Activated CD8-positive, alpha-beta memory T cell treated with anti-CD3 and anti-CD28 coated beads for 48 hours (primary cell): ENCODE data around the gene FUZ.

Source experiments
- DNase-seq, 3 experiments: peaks; one replicate each; pipeline ENCODE4 v3.0.0-alpha.2; 2020; ENCODE audit warnings: low read depth in 2 of 3, low spot score in 2 of 3

Gene FUZ

DNA sequence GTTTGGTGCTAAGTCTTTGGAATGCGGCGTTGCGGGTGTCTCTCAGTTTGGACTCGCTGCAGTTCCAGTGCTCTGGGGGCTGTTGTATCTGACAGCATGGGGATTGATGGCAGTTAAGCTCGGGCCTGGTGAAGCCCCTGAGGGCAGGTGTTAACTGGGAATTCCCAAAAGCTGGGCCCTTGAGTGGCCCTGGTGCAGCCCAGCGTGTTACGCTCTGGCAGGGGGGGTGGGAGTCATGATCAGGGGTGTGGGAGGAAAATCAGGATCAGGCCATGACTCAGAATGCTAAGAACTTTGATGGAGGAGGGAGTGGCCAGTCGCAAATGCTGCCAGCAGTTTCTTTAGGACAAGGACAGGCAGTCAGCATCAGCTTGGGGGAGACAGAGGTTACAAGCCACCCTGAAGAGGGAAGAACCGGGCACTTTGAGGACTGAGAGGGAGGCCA, 26.7 kb downstream of the FUZ start:
- DNase-seq, result no peak

GRCh38 chr19:49782515-49782914, 30.6 kb downstream of the FUZ start:
- DNase-seq, result no peak

GRCh38 chr19:49781394-49781793, 31.7 kb downstream of the FUZ start:
- no peak for DNase-seq

- DNase-seq, result no peak
These were observed 32.2 kb downstream of the FUZ start for GRCh38 chr19:49780861-49781260.

DNA sequence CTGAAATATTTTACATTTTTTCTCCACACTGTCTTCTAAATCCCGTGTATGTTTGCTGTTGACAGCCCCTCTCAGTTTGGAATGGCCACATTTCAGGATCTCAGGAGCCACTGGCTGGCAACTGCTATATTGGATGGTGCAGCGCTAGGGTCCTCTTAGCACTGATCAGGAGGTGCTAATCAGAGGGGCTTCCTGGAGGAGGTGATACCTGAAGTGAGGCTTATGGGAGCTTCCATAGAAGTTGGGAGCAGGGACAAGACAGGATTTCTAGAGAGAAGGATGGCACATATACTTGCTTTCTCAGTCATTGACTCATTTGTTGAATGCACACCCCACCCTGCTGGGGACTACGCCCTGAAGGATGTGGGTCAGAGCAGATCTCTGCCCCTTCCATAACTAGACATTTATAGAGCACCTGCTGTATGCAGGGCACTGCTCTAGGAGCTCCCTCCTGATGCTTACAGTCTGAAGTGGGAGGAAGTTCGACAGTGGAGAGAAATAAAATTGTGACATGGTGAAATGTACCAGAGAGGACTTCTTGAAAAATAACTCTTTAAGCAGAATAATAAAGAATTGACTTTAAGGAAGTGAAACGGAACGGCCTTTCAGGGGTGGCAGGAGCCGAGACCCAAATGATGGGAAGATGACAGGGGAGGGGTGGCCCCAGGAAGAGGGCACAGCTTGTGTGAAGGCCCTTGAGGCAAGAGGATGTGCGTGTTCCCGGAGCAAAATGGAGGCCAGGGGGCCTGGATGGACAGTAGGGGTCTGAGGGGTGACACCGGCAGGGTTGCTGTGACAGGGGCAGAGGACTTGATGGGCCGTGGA, 33.1 kb downstream of the FUZ start:
- no peak for DNase-seq

DNA sequence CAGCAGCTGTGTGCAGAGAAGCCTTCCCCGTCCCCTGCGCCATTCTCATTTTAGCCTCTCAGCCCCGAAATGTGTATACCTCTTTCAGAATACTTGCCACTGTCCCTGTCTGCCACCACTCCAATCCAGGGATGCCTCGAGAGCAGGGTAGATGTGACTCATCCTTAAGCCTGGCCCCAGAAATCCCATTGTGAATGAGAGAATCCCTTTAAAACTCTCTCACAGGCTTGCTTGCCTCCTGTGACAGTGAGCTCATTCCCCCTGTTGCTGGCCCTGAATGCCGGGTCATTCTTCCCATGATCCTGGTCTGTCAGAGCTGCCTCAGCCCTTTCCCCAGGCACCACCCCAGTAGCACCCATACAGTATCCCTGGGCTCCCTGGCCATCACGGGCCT, 36.7 kb downstream of the FUZ start:
- no peak for DNase-seq

GRCh38 chr19:49775742-49776370, 37.2 kb downstream of the FUZ start:
- DNase-seq, result no peak

- no peak for DNase-seq
These were observed 38.1 kb downstream of the FUZ start for GRCh38 chr19:49774969-49775368.

- no peak for DNase-seq
These were observed 39.3 kb downstream of the FUZ start for GRCh38 chr19:49773663-49774350.

DNA sequence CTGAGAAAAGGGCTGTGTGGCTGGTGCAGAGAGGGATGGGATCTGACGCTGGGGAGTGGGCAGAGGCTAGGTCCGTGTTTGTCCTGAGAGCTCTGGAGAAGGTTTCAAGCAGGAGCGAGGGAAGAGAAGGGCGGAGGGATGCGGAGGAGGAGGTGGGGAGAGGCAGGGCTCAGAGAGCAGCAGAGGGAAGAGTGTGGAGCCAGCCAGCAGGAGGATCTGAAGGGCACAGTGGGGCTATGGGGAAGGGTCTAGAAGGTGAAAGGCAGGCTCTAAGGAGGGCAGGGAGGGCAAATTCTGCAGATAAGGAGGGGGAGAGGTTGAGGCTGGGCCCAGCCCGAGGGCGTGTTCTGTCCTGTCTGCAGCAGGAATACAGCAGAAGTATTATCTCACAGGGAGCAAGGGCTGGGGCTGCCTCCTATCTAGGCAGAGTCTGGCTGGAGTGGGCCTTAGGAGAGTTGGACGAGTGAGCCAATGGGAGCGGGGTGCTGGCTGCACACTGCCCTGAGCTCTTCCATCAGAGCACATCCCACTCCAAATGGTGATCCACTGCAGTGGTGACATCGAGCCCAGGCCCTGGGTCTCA, 40.2 kb downstream of the FUZ start:
- DNase-seq, result no peak

DNA sequence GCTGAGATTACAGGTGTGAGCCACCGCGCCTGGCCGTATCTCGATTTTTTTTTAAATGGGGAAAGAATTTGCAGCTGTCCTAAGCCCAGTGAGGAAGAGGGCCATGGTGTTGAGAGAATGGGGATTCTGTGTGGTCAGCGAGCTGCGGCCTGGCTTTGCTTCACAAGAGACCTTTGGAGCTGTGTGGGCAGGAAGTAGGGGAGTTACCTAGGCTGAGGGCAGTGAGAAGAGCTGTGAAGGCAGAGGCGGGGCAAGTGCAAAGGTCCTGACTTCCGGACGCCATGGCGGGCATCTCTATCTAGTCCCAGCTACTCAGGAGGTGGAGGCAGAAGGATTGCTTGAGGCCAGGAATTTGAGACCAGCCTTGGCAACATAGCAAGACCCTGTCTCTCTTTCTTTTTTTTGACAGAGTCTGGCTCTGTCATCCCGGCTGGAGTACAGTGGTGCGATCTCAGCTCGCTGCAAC, 41.4 kb downstream of the FUZ start:
- no peak for DNase-seq

DNA sequence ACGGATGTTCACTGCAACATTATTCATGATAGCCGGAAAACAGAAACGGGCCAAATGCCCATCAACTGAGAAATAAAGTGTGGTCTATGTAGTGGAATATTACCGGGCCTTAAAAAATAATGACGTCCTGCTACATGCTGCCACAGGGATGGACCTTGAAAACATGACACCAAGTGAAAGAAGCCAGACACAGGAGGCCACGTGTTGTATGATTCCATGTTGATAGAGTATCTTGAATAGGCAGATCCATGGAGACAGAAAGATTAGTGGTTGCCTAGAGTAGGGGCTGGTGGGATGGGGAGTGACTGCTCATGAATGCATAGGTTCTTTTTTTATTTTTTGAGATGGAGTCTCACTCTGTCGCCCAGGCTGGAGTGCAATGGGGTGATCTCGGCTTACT, 42.6 kb downstream of the FUZ start:
- DNase-seq, result no peak

DNA sequence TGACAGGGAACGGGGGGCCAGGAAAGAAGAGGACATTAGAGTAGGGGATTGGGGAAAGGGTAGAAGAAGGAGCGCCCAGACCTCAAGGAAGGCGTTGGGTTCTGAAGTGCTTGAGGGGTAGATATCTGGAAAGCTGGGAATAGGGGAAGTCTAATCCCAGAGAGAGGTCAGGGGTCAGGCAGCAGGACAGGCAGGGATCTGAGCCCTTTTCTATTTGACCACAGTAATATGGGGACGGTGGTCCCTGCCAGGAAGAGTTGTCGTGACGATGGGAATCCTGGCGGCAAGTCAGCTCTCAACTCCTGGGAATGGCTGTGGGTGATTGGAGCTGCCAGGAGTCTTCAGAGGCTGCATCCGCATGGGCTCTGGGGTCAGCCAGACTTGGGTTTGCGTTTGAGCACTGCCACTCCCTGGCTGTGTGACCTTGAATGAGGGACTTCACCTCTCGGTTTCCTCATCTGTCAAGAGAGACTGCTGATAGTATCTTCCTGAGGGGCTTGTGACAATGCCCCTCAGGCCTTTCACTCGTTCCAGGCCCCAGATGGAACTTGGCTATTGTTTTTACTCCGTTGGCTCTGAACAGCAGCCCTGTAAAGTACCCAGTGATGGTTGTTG, 45.0 kb downstream of the FUZ start:
- DNase-seq, result no peak

DNA sequence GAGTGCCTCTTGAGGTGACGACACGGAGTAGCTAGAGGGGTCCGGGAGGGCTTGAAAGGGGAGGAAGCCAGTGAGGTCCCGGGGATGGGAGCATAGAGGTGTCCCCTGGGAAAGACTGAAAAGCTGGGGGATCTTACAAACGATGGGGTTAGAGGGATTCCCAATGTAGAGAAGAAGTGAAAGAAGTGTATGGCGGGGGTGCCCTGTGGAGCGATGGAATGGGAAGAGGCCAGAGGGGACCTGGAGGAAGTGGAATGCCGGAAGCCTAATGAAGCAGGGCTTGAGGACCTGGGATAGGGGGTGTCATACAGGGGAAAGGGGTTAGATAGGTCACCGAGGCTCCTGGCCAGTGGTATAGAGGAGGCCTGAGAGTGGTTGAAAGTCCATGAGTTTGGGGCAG, 45.7 kb downstream of the FUZ start:
- no peak for DNase-seq

DNA sequence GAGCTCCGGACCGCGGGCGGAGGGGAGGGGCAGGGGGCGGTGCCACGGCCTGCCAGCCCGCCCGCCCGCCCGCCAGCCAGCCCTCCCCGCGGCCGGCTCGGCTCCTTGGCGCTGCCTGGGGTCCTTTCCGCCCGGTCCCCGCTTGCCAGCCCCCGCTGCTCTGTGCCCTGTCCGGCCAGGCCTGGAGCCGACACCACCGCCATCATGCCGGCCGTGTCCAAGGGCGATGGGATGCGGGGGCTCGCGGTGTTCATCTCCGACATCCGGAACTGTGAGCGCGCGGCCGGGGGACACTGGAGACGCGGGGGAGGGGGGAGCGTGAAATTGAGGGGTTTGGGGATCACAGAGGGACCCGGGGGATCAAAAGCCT, 46.2 kb downstream of the FUZ start, which contains the start of gene AP2A1:
Gene AP2A1 (plus strand): TSS at position 72 of the 370 bp plus-strand sequence. CDS start 133 bp downstream, at position 205.
- peak in 2 of 3 experiments; percentile 10 to 36 for DNase-seq

DNA sequence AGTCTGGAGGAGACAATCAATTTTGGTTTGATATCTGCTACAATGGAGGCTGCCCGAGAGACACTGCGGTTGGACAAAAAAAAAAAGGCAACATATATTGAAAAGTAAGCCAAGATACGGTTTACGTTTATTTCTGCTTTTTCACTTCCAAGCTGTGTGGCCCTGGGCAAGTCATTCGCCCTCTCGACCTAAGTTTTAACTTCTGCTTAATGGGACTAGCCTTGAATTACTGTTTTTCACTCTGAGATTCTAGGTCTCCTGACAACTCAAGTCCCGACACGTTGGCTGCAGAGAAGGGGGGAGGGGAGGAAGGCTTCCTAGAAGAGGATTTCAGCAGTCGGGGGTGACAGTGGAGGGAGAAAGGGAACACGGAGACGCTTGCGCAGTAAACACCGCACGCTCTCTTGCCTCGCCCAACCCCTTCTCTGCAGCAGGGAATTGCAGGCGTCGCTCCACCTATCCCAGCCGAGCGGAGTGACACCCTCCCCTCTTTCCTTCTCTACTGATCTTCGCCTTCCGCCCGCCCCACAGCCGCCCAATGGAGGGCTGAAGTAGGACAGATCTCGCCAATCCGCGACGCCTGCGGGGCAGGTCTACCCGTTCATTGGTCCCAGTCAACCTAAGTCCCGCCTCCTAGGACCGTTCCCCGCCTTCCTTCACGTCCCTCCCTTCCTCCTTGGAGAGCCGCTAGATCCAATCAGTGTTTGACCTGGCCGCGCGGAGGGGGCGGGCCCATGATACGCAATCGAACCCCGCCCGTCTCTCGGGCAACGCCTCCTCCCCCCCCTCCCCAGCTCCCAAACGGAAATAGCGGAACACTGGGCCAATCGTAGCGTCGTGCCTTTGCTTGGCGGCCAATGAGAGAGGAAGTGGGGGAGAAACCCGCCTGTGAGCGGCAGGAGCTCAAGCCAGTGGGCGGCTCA, 46.8 kb downstream of the FUZ start:
- DNase-seq, result peak; percentile 82 to 99 (median 91)

DNA sequence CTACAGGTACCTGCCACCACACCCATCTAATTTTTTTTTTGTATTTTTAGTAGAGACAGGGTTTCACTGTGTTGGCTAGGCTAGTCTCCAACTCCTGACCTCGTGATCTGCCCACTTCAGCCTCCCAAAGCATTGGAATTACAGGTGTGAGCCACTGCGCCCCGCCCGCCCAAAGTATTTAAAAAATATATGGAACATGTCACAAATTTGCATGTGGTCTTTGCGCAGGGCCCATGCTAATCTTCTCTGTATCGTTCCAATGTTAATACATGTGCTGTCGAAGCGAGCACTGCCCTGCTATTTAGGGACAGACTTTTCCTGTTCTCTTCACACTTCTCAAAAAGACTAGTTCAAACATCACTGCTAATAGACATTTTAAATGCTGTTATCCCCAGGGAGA, 48.8 kb downstream of the FUZ start:
- DNase-seq, result no peak

GRCh38 chr19:49763230-49763629, 49.9 kb downstream of the FUZ start, which contains the start of gene TSKS:
Gene TSKS, minus strand, starts transcription at chr19:49763306. Its CDS starts 59 bp downstream, at chr19:49763247.
- DNase-seq, result no peak

GRCh38 chr19:49761625-49762311, 51.3 kb downstream of the FUZ start:
- DNase-seq, result no peak
